Smooth muscle cell (in vitro differentiated cells): ENCODE data around the gene TOB2. TPM values are rescaled to one million over a fixed set of nuclear protein-coding genes. Genes with fewer than 3 reads are reported as not detected.

Experiments
- DNase-seq: peaks from one replicate; lab custom pipeline; 2025; ENCODE audit not compliant: unreplicated experiment; lab: John Stamatoyannopoulos, UW
- H2AFZ ChIP-seq: fragments of 200-600 bp; sonication (generic); 2 replicates; pipeline ENCODE4 v1.6.0; 2016; ENCODE audit warnings: antibody characterized with exemption, low read depth, mild to moderate bottlenecking
- H3F3A ChIP-seq: fragments of 200-600 bp; sonication (generic); 2 replicates; pipeline ENCODE4 v1.6.0; 2017; ENCODE audit warnings: antibody characterized with exemption, low read depth
- H3K27ac ChIP-seq: fragments of 200-600 bp; sonication (generic); 2 replicates; pipeline ENCODE4 v1.5.1; 2016; ENCODE audit warnings: low read depth, mild to moderate bottlenecking
- H3K27me3 ChIP-seq: fragments of 200-600 bp; sonication (generic); 2 replicates; pipeline ENCODE4 v1.6.1; 2016; ENCODE audit warnings: low read depth, mild to moderate bottlenecking
- H3K36me3 ChIP-seq: fragments of 200-600 bp; sonication (generic); 2 replicates; pipeline ENCODE4 v1.5.1; 2016; ENCODE audit warnings: low read depth
- H3K4me1 ChIP-seq: fragments of 200-600 bp; sonication (generic); 2 replicates; pipeline ENCODE4 v1.5.1; 2016; ENCODE audit warnings: low read depth
- H3K4me2 ChIP-seq: fragments of 200-600 bp; sonication (generic); 2 replicates; pipeline ENCODE4 v1.6.0; 2016; ENCODE audit warnings: mild to moderate bottlenecking
- H3K4me3 ChIP-seq: fragments of 200-600 bp; sonication (generic); 2 replicates; pipeline ENCODE4 v1.5.1; 2016; ENCODE audit warnings: mild to moderate bottlenecking
- H3K79me2 ChIP-seq: fragments of 200-600 bp; sonication (generic); 2 replicates; pipeline ENCODE4 v1.6.0; 2016; ENCODE audit warnings: low read depth, mild to moderate bottlenecking
- H3K9ac ChIP-seq: fragments of 200-600 bp; sonication (generic); 2 replicates; pipeline ENCODE4 v1.6.0; 2016; ENCODE audit warnings: low read depth
- H3K9me3 ChIP-seq: fragments of 200-600 bp; sonication (generic); replicated peaks from 2 replicates; pipeline ENCODE4 v1.5.1; 2016; ENCODE audit warnings: low read depth
- H4K20me1 ChIP-seq: fragments of 200-600 bp; sonication (generic); 2 replicates; pipeline ENCODE4 v1.6.0; 2016; ENCODE audit warnings: low read depth
- CTCF ChIP-seq: fragments of 200-600 bp; sonication (generic); IDR thresholded peaks from 2 replicates; pipeline ENCODE4 v1.5.1; 2017; ENCODE audit warnings: borderline replicate concordance, mild to moderate bottlenecking, antibody characterized with exemption; ENCODE audit not compliant: insufficient read depth, poor library complexity, severe bottlenecking
- WGBS: methylation state at CpG from one replicate; pipeline ENCODE4 v1.1.7; 2016; ENCODE audit warnings: low lambda C conversion rate; 5-methylcytosine and 5-hydroxymethylcytosine counted together
- polyA plus RNA-seq: library from polyadenylated mRNA; unstranded; fragments of >200 nt; fragmentation: Nextera tagmentation; extraction: Ambion mirVana; gene quantifications from 2 replicates; pipeline ENCODE4 v1.2.1, GENCODE V29; 2016
- total RNA-seq: library from RNA; depleted of rRNA; stranded (reverse); fragments of >200 nt; gene quantifications from 2 replicates; pipeline ENCODE4 v1.2.3, GENCODE V29; 2014

The TOB2 gene
- total and polyA plus RNA-seq, 2 experiments from 2014 or later: 19.7 to 27.0 TPM

DNA sequence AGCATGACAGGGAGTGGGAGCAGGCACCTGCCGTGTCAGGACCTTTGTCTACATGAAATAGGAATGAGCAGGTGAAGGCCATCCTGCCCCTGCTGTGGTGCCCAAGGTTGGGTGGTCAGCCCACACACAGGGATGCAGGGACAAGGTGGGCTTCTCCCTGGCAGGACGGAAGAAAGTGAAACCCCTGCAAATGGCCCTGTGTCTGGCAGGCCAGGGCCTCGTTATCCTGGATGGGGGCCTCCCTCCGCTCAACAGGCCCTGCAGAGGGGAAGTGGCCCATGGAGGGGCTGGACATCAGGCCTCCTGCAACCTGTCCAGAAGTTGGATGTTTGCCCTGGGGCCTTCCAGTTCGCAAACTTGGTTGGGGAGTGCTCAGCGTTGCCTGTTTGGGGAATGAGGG lies 14.9 kb downstream of the TOB2 start:
- no peaks in the 10 kb centered on the region for H3K4me1 ChIP-seq
- no peak overlapping the region for H3K9ac ChIP-seq
- no peak for TF ChIP-seq CTCF
- no peak overlapping the region for H3K4me2 ChIP-seq
- H3K27ac ChIP-seq: no peak overlapping the region
- no peaks in the 10 kb centered on the region for H3K36me3 ChIP-seq
- no peak overlapping the region for H3K4me3 ChIP-seq
- DNase-seq: no peak
- H3K27me3 ChIP-seq: no peaks in the 10 kb centered on the region
- 88% methylated on average over 6 of the region's 6 CpGs for WGBS
- no peaks in the 10 kb centered on the region for H3K9me3 ChIP-seq
- no peaks in the 10 kb centered on the region for H3F3A ChIP-seq
- H3K79me2 ChIP-seq: peaks cover 25% of the 10 kb centered on the region
- H4K20me1 ChIP-seq: peaks cover 58% of the 10 kb centered on the region
- no peak overlapping the region for H2AFZ ChIP-seq

DNA sequence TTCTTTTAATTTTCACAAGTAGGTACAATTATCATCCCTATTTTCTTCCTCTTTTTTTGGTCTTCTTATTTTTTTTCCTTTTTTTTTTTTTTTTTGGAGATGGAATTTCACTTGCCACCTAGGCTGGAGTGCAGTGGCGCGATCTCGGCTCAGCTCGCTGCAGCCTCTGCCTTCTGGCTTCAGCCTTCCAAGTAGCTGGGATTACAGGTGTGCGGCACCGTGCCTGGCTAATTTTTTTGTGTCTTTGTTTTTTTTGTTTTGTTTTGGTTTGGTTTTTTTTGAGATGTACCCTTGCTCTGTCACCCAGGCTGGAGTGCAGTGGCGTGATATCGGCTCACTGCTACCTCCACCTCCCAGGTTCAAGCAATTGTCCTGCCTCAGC lies 16.7 kb downstream of the TOB2 start:
- WGBS: 95% methylated on average over 5 of the region's 8 CpGs
- Histone ChIP-seq H3F3A (no peaks in the 10 kb centered on the region), H3K79me2 (peaks cover 10% of the 10 kb centered on the region), H3K9me3 (no peaks in the 10 kb centered on the region), H4K20me1 (peaks cover 50% of the 10 kb centered on the region), H3K27ac (peak overlapping the region; percentile 26), H3K4me2 (no peak overlapping the region), H2AFZ (no peak overlapping the region), H3K27me3 (no peaks in the 10 kb centered on the region), H3K4me1 (no peaks in the 10 kb centered on the region), H3K36me3 (no peaks in the 10 kb centered on the region), H3K4me3 (no peak overlapping the region), H3K9ac (no peak overlapping the region)
- no peak for DNase-seq
- no peak for TF ChIP-seq CTCF

GRCh38 chr22:41429232-41429950 lies 17.2 kb downstream of the TOB2 start:
- H3K9me3 ChIP-seq: no peaks in the 10 kb centered on the region
- no peak overlapping the region for H3K4me2 ChIP-seq
- peaks cover 44% of the 10 kb centered on the region for H4K20me1 ChIP-seq
- peaks cover 5% of the 10 kb centered on the region for H3K79me2 ChIP-seq
- H2AFZ ChIP-seq: no peak overlapping the region
- no peaks in the 10 kb centered on the region for H3K4me1 ChIP-seq
- no peaks in the 10 kb centered on the region for H3F3A ChIP-seq
- no peaks in the 10 kb centered on the region for H3K36me3 ChIP-seq
- no peak overlapping the region for H3K4me3 ChIP-seq
- no peak overlapping the region for H3K9ac ChIP-seq
- peak overlapping the region; percentile 26 for H3K27ac ChIP-seq
- no peak for TF ChIP-seq CTCF
- WGBS: 77% methylated on average over 13 of the region's 13 CpGs
- DNase-seq: no peak
- H3K27me3 ChIP-seq: no peaks in the 10 kb centered on the region

GRCh38 chr22:41425660-41426365 lies 20.8 kb downstream of the TOB2 start:
- Histone ChIP-seq H3K79me2 (no peaks in the 10 kb centered on the region), H3K9ac (no peak overlapping the region), H4K20me1 (peaks cover 10% of the 10 kb centered on the region), H2AFZ (no peak overlapping the region), H3K27ac (no peak overlapping the region), H3K36me3 (no peaks in the 10 kb centered on the region), H3K27me3 (no peaks in the 10 kb centered on the region), H3F3A (no peaks in the 10 kb centered on the region), H3K4me3 (no peak overlapping the region), H3K4me1 (no peaks in the 10 kb centered on the region), H3K9me3 (no peaks in the 10 kb centered on the region), H3K4me2 (no peak overlapping the region)
- 71% methylated on average over 9 of the region's 9 CpGs for WGBS
- TF ChIP-seq CTCF: no peak
- DNase-seq: no peak
